ENCODE data around the gene TBCE. TPM values are rescaled to one million over a fixed set of nuclear protein-coding genes. Genes with fewer than 3 reads are reported as not detected.

The TBCE gene
- total and polyA plus RNA-seq, 2 donors (not counting 1 experiment from before 2014, with no cell fraction given): 15.2 to 22.1 TPM

DNA sequence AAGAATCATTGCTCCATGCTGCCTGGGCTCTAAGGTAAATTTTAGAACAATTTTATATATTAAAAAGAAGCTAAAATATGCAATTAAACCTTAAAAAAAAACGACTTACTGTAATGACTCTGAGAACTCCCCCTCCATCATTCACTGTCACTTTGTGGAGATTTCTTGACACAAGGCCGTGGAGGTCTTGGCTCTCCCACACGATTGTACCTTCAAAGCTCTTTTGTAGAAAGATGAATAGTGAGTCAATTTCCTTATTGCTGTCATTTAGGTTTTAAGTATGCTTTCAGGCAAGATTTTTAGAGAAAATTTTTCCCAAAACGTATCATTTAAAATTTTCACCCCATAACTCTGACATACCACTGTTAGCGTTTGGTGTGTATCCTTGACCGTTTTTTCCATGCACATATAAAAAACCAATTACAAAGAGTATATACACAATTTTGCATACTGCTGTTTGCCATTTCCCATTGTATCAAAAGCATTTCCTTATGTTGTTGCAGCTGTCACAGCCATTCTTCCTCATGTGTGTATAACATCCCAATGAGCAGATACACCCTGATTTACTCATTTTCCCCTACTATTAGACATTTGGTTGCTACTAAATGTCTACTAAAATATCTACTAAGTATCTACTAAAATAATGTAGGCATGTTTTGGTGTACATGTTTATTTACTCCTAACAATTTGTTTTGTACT lies 103.7 kb downstream of the TBCE start:
- no peaks in the 10 kb centered on the region for H3K9me3 Mint-ChIP-seq (ENCODE audit: insufficient read depth)
- TF ChIP-seq EZH2 (IDR thresholded peaks at IDR 0.05; ENCODE audit: borderline replicate concordance, insufficient read depth, low read depth, low read length, poor library complexity, severe bottlenecking): no peak
- TF ChIP-seq, protein P1, sequence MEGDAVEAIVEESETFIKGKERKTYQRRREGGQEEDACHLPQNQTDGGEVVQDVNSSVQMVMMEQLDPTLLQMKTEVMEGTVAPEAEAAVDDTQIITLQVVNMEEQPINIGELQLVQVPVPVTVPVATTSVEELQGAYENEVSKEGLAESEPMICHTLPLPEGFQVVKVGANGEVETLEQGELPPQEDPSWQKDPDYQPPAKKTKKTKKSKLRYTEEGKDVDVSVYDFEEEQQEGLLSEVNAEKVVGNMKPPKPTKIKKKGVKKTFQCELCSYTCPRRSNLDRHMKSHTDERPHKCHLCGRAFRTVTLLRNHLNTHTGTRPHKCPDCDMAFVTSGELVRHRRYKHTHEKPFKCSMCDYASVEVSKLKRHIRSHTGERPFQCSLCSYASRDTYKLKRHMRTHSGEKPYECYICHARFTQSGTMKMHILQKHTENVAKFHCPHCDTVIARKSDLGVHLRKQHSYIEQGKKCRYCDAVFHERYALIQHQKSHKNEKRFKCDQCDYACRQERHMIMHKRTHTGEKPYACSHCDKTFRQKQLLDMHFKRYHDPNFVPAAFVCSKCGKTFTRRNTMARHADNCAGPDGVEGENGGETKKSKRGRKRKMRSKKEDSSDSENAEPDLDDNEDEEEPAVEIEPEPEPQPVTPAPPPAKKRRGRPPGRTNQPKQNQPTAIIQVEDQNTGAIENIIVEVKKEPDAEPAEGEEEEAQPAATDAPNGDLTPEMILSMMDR (IDR thresholded peaks at IDR 0.05): no peak
- no peak overlapping the region for H3K4me3 Mint-ChIP-seq
- Histone ChIP-seq H3K27ac (ENCODE audit: low read length in 2 of 2) (no peak overlapping the region), H3K27me3 (replicated peaks in 1 of 4; ENCODE audit: control extremely low read depth in 1 of 4, control insufficient read depth in 3 of 4, insufficient read depth in 4 of 4, low read length in 3 of 4) (no peaks in the 10 kb centered on the region), H3K9ac (ENCODE audit: low read length) (no peak overlapping the region), H3K79me2 (ENCODE audit: control insufficient read depth, insufficient read depth, low read length) (no peaks in the 10 kb centered on the region), H3K4me3 (ENCODE audit: control extremely low read depth in 1 of 5, extremely low read depth in 1 of 5, insufficient read depth in 1 of 5, low read depth in 2 of 5, low read length in 4 of 5) (no peak overlapping the region), H3K36me3 (replicated peaks in 1 of 2; ENCODE audit: control extremely low read depth in 1 of 2, control insufficient read depth in 1 of 2, extremely low read depth in 1 of 2, insufficient read depth in 2 of 2, low read length in 1 of 2) (no peaks in the 10 kb centered on the region), H3K9me3 (ENCODE audit: control extremely low read depth in 1 of 3, control insufficient read depth in 2 of 3, insufficient read depth in 1 of 3, low read length in 2 of 3) (no peaks in the 10 kb centered on the region), H3K4me1 (ENCODE audit: control insufficient read depth in 2 of 2, insufficient read depth in 2 of 2, low read length in 2 of 2) (no peaks in the 10 kb centered on the region), H3K4me2 (replicated peaks; ENCODE audit: low read depth, low read length, poor library complexity, severe bottlenecking) (no peak overlapping the region), H4K20me1 (ENCODE audit: control insufficient read depth, insufficient read depth, low read length, poor library complexity, severe bottlenecking) (no peaks in the 10 kb centered on the region), H2AFZ (ENCODE audit: insufficient read depth, low read depth, low read length, poor library complexity, severe bottlenecking) (no peak overlapping the region)
- ChIA-PET POLR2A (no interaction called here), CTCF (no interaction called here)
- no peak overlapping the region for H3K27ac Mint-ChIP-seq
- intact Hi-C loops (cut with micrococcal nuclease): no loop called here
- H3K4me1 Mint-ChIP-seq: no peaks in the 10 kb centered on the region
- H3K27me3 Mint-ChIP-seq: no peaks in the 10 kb centered on the region
- 100% methylated on average over 2 of the region's 6 CpGs for WGBS (ENCODE audit: insufficient coverage)
- no peak for ATAC-seq (ENCODE audit: low read depth)
- no peak for DNase-seq

DNA sequence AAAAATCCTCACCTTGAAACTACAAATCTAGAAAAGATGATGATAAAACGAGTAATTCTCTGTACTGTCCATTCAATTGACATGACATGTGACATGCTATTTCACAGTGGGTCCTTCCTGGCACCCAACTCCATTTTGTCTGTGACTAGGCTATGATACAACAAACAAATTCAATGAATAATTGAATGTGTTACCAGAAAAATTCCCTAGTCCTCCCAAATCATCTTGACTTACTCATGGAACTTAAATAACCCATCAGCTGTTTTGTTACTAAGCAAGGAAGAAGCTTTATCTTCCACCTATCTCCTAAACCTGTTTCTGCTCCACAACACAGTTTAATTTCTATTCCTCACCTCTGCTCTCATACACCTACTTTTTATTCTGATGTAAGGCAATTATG lies 106.6 kb downstream of the TBCE start:
- no peak overlapping the region for H2AFZ ChIP-seq (ENCODE audit: insufficient read depth, low read depth, low read length, poor library complexity, severe bottlenecking)
- H3K27ac ChIP-seq (ENCODE audit: low read length in 2 of 2): no peak overlapping the region
- H4K20me1 ChIP-seq (ENCODE audit: control insufficient read depth, insufficient read depth, low read length, poor library complexity, severe bottlenecking): no peaks in the 10 kb centered on the region
- DNase-seq (no peak), ATAC-seq (ENCODE audit: low read depth) (no peak)
- H3K79me2 ChIP-seq (ENCODE audit: control insufficient read depth, insufficient read depth, low read length): no peaks in the 10 kb centered on the region
- H3K27ac Mint-ChIP-seq: no peak overlapping the region
- intact Hi-C loops (cut with micrococcal nuclease): no loop called here
- no peaks in the 10 kb centered on the region for H3K9me3 Mint-ChIP-seq (ENCODE audit: insufficient read depth)
- peaks cover 3 to 6% of the 10 kb centered on the region in 2 experiments for H3K36me3 ChIP-seq (replicated peaks in 1 of 2; ENCODE audit: control extremely low read depth in 1 of 2, control insufficient read depth in 1 of 2, extremely low read depth in 1 of 2, insufficient read depth in 2 of 2, low read length in 1 of 2)
- no peaks in the 10 kb centered on the region for H3K9me3 ChIP-seq (ENCODE audit: control extremely low read depth in 1 of 3, control insufficient read depth in 2 of 3, insufficient read depth in 1 of 3, low read length in 2 of 3)
- no peaks in the 10 kb centered on the region for H3K4me1 Mint-ChIP-seq
- no peak overlapping the region for H3K4me3 Mint-ChIP-seq
- CTCF ChIA-PET: no interaction called here
- H3K27me3 ChIP-seq (replicated peaks in 1 of 4; ENCODE audit: control extremely low read depth in 1 of 4, control insufficient read depth in 3 of 4, insufficient read depth in 4 of 4, low read length in 3 of 4): no peaks in the 10 kb centered on the region
- no peaks in the 10 kb centered on the region for H3K4me1 ChIP-seq (ENCODE audit: control insufficient read depth in 2 of 2, insufficient read depth in 2 of 2, low read length in 2 of 2)
- H3K4me3 ChIP-seq (ENCODE audit: control extremely low read depth in 1 of 5, extremely low read depth in 1 of 5, insufficient read depth in 1 of 5, low read depth in 2 of 5, low read length in 4 of 5): no peak overlapping the region
- POLR2A ChIA-PET: no interaction called here
- no peak overlapping the region for H3K9ac ChIP-seq (ENCODE audit: low read length)
- no peaks in the 10 kb centered on the region for H3K27me3 Mint-ChIP-seq
- TF ChIP-seq, protein P1 (IDR thresholded peaks at IDR 0.05): no peak
- no peak for TF ChIP-seq EZH2 (IDR thresholded peaks at IDR 0.05; ENCODE audit: borderline replicate concordance, insufficient read depth, low read depth, low read length, poor library complexity, severe bottlenecking)
- H3K4me2 ChIP-seq (replicated peaks; ENCODE audit: low read depth, low read length, poor library complexity, severe bottlenecking): no peak overlapping the region
- WGBS (ENCODE audit: insufficient coverage): no CpG with 5 or more reads among the region's 1 CpG

Measured in B cell (primary cell).